Endothelial cell (in vitro differentiated cells): ENCODE results near the gene CLMN. TPM values are rescaled to one million over a fixed set of nuclear protein-coding genes. Genes with fewer than 3 reads are reported as not detected.

Source experiments
- DNase-seq: peaks from one replicate; pipeline ENCODE4 v3.0.0; 2021; ENCODE audit warnings: low spot score
- H3K27ac Mint-ChIP-seq: one replicate; pipeline ENCODE4 v1.8.0; 2021; ENCODE audit warnings: mixed read lengths, inconsistent platforms; ENCODE audit not compliant: unreplicated experiment
- H3K27me3 Mint-ChIP-seq: one replicate; pipeline ENCODE4 v1.8.0; 2021; ENCODE audit warnings: mild to moderate bottlenecking, moderate library complexity, mixed read lengths, inconsistent platforms; ENCODE audit not compliant: unreplicated experiment
- H3K36me3 Mint-ChIP-seq: one replicate; pipeline ENCODE4 v1.8.0; 2021; ENCODE audit warnings: mild to moderate bottlenecking, low read depth, mixed read lengths, inconsistent platforms; ENCODE audit not compliant: unreplicated experiment
- H3K4me1 Mint-ChIP-seq: one replicate; pipeline ENCODE4 v1.8.0; 2021; ENCODE audit warnings: mild to moderate bottlenecking, mixed read lengths, inconsistent platforms; ENCODE audit not compliant: unreplicated experiment
- H3K4me3 Mint-ChIP-seq: one replicate; pipeline ENCODE4 v1.8.0; 2021; ENCODE audit warnings: mild to moderate bottlenecking, mixed read lengths, inconsistent platforms; ENCODE audit not compliant: unreplicated experiment
- H3K9me3 Mint-ChIP-seq: one replicate; pipeline ENCODE4 v1.8.0; 2021; ENCODE audit warnings: mixed read lengths, inconsistent platforms; ENCODE audit not compliant: unreplicated experiment
- CTCF ChIP-seq: fragments of 200-600 bp; sonication (generic); IDR thresholded peaks from one replicate; pipeline ENCODE4 v1.5.0; 2021; ENCODE audit warnings: antibody characterized with exemption; ENCODE audit not compliant: unreplicated experiment
- total RNA-seq: library from RNA; stranded (reverse); fragmentation: NEBNext Ultra II Directional; extraction: Animal tissue kit (Norgen Biotek cat#: 25700); gene quantifications from one replicate; pipeline ENCODE4 v1.2.1, GENCODE V29; 2021; ENCODE audit not compliant: unreplicated experiment

CLMN gene
- total RNA-seq, 1 donor from 2014 or later: 0.46 TPM

GRCh38 chr14:95216008-95216407 lies 103.7 kb downstream of the CLMN start:
- no peaks in the 10 kb centered on the region for H3K36me3 Mint-ChIP-seq
- H3K4me1 Mint-ChIP-seq: peaks cover 5% of the 10 kb centered on the region

GRCh38 chr14:95215094-95215725 lies 104.5 kb downstream of the CLMN start:
- Mint-ChIP-seq H3K27ac (no peak overlapping the region), H3K4me3 (no peak overlapping the region), H3K4me1 (no peaks in the 10 kb centered on the region), H3K9me3 (no peaks in the 10 kb centered on the region), H3K27me3 (no peaks in the 10 kb centered on the region), H3K36me3 (no peaks in the 10 kb centered on the region)
- no peak for TF ChIP-seq CTCF
- DNase-seq: no peak

More at GRCh38 chr14:95216008-95216407, 103.7 kb downstream of the CLMN start:
- no peaks in the 10 kb centered on the region for H3K27me3 Mint-ChIP-seq
- H3K4me3 Mint-ChIP-seq: no peak overlapping the region
- TF ChIP-seq CTCF: no peak
- DNase-seq: no peak
- H3K27ac Mint-ChIP-seq: no peak overlapping the region
- no peaks in the 10 kb centered on the region for H3K9me3 Mint-ChIP-seq

- Mint-ChIP-seq H3K9me3 (no peaks in the 10 kb centered on the region), H3K27me3 (no peaks in the 10 kb centered on the region), H3K36me3 (no peaks in the 10 kb centered on the region), H3K4me1 (no peaks in the 10 kb centered on the region), H3K4me3 (no peak overlapping the region), H3K27ac (no peak overlapping the region)
- DNase-seq: no peak
- TF ChIP-seq CTCF: no peak
Measured at GRCh38 chr14:95213774-95214173, 105.9 kb downstream of the CLMN start.

GRCh38 chr14:95211721-95212504 lies 107.8 kb downstream of the CLMN start:
- Mint-ChIP-seq H3K4me1 (no peaks in the 10 kb centered on the region), H3K9me3 (no peaks in the 10 kb centered on the region), H3K36me3 (no peaks in the 10 kb centered on the region), H3K27ac (no peak overlapping the region), H3K4me3 (no peak overlapping the region), H3K27me3 (no peaks in the 10 kb centered on the region)
- no peak for DNase-seq
- TF ChIP-seq CTCF: no peak

- no peak for DNase-seq
- no peaks in the 10 kb centered on the region for H3K36me3 Mint-ChIP-seq
- no peaks in the 10 kb centered on the region for H3K9me3 Mint-ChIP-seq
- no peaks in the 10 kb centered on the region for H3K4me1 Mint-ChIP-seq
- no peak overlapping the region for H3K4me3 Mint-ChIP-seq
- H3K27ac Mint-ChIP-seq: no peak overlapping the region
- H3K27me3 Mint-ChIP-seq: no peaks in the 10 kb centered on the region
- no peak for TF ChIP-seq CTCF
Measured at GRCh38 chr14:95210699-95211098, 109.0 kb downstream of the CLMN start.
